Neural cell (in vitro differentiated cells): ENCODE data around the gene CD2BP2. TPM values are rescaled to one million over a fixed set of nuclear protein-coding genes. Genes with fewer than 3 reads are reported as not detected.

Source experiments
- H2AFZ ChIP-seq: fragments of 200-600, 300-800 bp; sonication (generic), shearing (Covaris generic); 2 replicates; pipeline ENCODE4 v1.6.0; 2014; ENCODE audit warnings: low read depth, mild to moderate bottlenecking, antibody characterized with exemption, low read length, moderate library complexity
- H3F3A ChIP-seq: fragments of 200-600 bp; shearing (Covaris generic); 2 replicates; pipeline ENCODE4 v1.6.1; 2016; ENCODE audit warnings: mild to moderate bottlenecking, moderate library complexity, mixed read lengths, antibody characterized with exemption, low read length; ENCODE audit not compliant: insufficient read depth, poor library complexity, severe bottlenecking
- H3K27ac ChIP-seq: fragments of 200-600, 300-800 bp; sonication (generic), shearing (Covaris generic); 2 replicates; pipeline ENCODE4 v1.5.1; 2014; ENCODE audit warnings: mild to moderate bottlenecking, low read length, moderate library complexity
- H3K27me3 ChIP-seq: fragments of 300-800, 200-600 bp; sonication (generic), shearing (Covaris generic); 2 replicates; pipeline ENCODE4 v1.6.0; 2014; ENCODE audit warnings: mild to moderate bottlenecking, low read depth, low read length, moderate library complexity; ENCODE audit not compliant: insufficient read depth
- H3K36me3 ChIP-seq: fragments of 300-800, 200-600 bp; sonication (generic), shearing (Covaris generic); 2 replicates; pipeline ENCODE4 v1.5.1; 2014; ENCODE audit warnings: mild to moderate bottlenecking, antibody characterized with exemption, low read length, moderate library complexity; ENCODE audit not compliant: insufficient read depth
- H3K4me2 ChIP-seq: fragments of 300-800, 200-600 bp; sonication (generic), shearing (Covaris generic); 2 replicates; pipeline ENCODE4 v1.6.0; 2014; ENCODE audit warnings: mild to moderate bottlenecking, low read length
- H3K4me3 ChIP-seq: fragments of 300-800, 200-600 bp; sonication (generic), shearing (Covaris generic); 2 replicates; pipeline ENCODE4 v1.5.1; 2014; ENCODE audit warnings: mild to moderate bottlenecking, low read length, moderate library complexity
- H3K79me2 ChIP-seq: fragments of 200-600 bp; shearing (Covaris generic); replicated peaks from 2 replicates; pipeline ENCODE4 v1.6.0; 2014; ENCODE audit warnings: mild to moderate bottlenecking, low read length, moderate library complexity; ENCODE audit not compliant: insufficient read depth
- H3K9ac ChIP-seq: fragments of 300-800, 200-600 bp; sonication (generic), shearing (Covaris generic); 2 replicates; pipeline ENCODE4 v1.6.1; 2016; ENCODE audit warnings: mild to moderate bottlenecking, low read length, mixed read lengths
- H3K9me2 ChIP-seq: fragments of 200-600 bp; shearing (Covaris generic); 2 replicates; pipeline ENCODE4 v1.6.1; 2016; ENCODE audit warnings: mild to moderate bottlenecking, low read length, mixed read lengths; ENCODE audit not compliant: insufficient read depth
- H3K9me3 ChIP-seq: fragments of 200-600, 300-800 bp; sonication (generic), shearing (Covaris generic); 2 replicates; pipeline ENCODE4 v1.6.1; 2016; ENCODE audit warnings: mild to moderate bottlenecking, mixed run types, low read length, moderate library complexity, mixed read lengths
- H4K20me1 ChIP-seq: fragments of 200-600 bp; shearing (Covaris generic); 2 replicates; pipeline ENCODE4 v1.6.1; 2016; ENCODE audit warnings: mild to moderate bottlenecking, mixed run types; ENCODE audit not compliant: insufficient read depth
- EP300 ChIP-seq: fragments of 450-650 bp; conservative IDR thresholded peaks from 2 replicates; pipeline ENCODE4 v1.6.1; 2014; ENCODE audit warnings: antibody characterized with exemption, mild to moderate bottlenecking, moderate library complexity; ENCODE audit not compliant: poor library complexity, severe bottlenecking
- EZH2 ChIP-seq: fragments of 200-600, 300-800 bp; shearing (Covaris generic), sonication (generic); IDR thresholded peaks from 2 replicates; pipeline ENCODE4 v1.6.1; 2014; ENCODE audit warnings: antibody characterized with exemption, low read length, borderline replicate concordance, mild to moderate bottlenecking; ENCODE audit not compliant: insufficient read depth, poor library complexity, severe bottlenecking
- MXI1 ChIP-seq: fragments of 450-650 bp; conservative IDR thresholded peaks from 2 replicates; pipeline ENCODE4 v1.6.1; 2014; ENCODE audit warnings: antibody characterized with exemption, mild to moderate bottlenecking; ENCODE audit not compliant: poor library complexity, severe bottlenecking
- POLR2AphosphoS5 ChIP-seq: IDR thresholded peaks from 2 replicates; pipeline ENCODE4 v1.6.1; 2012
- RAD21 ChIP-seq: fragments of 450-650 bp; conservative IDR thresholded peaks from 2 replicates; pipeline ENCODE4 v1.6.1; 2014; ENCODE audit warnings: antibody characterized with exemption, mild to moderate bottlenecking, moderate library complexity
- REST ChIP-seq: IDR thresholded peaks from 2 replicates; pipeline ENCODE4 v1.6.1; 2012; ENCODE audit warnings: borderline replicate concordance
- SMC3 ChIP-seq: fragments of 450-650 bp; conservative IDR thresholded peaks from 2 replicates; pipeline ENCODE4 v1.6.1; 2014; ENCODE audit warnings: antibody characterized with exemption, mild to moderate bottlenecking, moderate library complexity; ENCODE audit not compliant: poor library complexity
- TAF1 ChIP-seq: IDR thresholded peaks from 2 replicates; pipeline ENCODE4 v1.6.1; 2012; ENCODE audit warnings: low read depth
- polyA plus RNA-seq: library from polyadenylated mRNA; depleted of rRNA; stranded (reverse); fragments of >200 nt; gene quantifications from 2 replicates; pipeline ENCODE4 v1.2.3, GENCODE V29; 2014
- TF ChIP-seq, protein P1 (sequence below): fragments of 450-650 bp; IDR thresholded peaks from 2 replicates; pipeline ENCODE4 v1.5.1; 2014; ENCODE audit warnings: antibody characterized with exemption, mild to moderate bottlenecking, moderate library complexity; ENCODE audit not compliant: poor library complexity, severe bottlenecking

The CD2BP2 gene
- polyA plus RNA-seq, 1 donor from 2014 or later = 76.3 TPM

GRCh38 chr16:30366511-30366910, 11.4 kb upstream of the CD2BP2 start:
- peak overlapping the region; percentile 13 for H3K4me2 ChIP-seq
- H3K79me2 ChIP-seq = peaks cover 46% of the 10 kb centered on the region
- H3K4me3 ChIP-seq = peak overlapping the region; percentile 97
- H4K20me1 ChIP-seq = peaks cover 24% of the 10 kb centered on the region
- no peaks in the 10 kb centered on the region for H3K9me2 ChIP-seq
- H3F3A ChIP-seq = no peaks in the 10 kb centered on the region
- TF ChIP-seq, protein P1, sequence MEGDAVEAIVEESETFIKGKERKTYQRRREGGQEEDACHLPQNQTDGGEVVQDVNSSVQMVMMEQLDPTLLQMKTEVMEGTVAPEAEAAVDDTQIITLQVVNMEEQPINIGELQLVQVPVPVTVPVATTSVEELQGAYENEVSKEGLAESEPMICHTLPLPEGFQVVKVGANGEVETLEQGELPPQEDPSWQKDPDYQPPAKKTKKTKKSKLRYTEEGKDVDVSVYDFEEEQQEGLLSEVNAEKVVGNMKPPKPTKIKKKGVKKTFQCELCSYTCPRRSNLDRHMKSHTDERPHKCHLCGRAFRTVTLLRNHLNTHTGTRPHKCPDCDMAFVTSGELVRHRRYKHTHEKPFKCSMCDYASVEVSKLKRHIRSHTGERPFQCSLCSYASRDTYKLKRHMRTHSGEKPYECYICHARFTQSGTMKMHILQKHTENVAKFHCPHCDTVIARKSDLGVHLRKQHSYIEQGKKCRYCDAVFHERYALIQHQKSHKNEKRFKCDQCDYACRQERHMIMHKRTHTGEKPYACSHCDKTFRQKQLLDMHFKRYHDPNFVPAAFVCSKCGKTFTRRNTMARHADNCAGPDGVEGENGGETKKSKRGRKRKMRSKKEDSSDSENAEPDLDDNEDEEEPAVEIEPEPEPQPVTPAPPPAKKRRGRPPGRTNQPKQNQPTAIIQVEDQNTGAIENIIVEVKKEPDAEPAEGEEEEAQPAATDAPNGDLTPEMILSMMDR = no peak
- TF ChIP-seq REST = no peak
- no peak for TF ChIP-seq MXI1
- no peak for TF ChIP-seq POLR2AphosphoS5
- no peak for TF ChIP-seq TAF1
- no peak for TF ChIP-seq SMC3
- no peak for TF ChIP-seq EP300
- no peak for TF ChIP-seq RAD21
- no peak for TF ChIP-seq EZH2
- no peaks in the 10 kb centered on the region for H3K36me3 ChIP-seq
- H3K9ac ChIP-seq = no peak overlapping the region
- H3K27me3 ChIP-seq = no peaks in the 10 kb centered on the region
- no peak overlapping the region for H3K27ac ChIP-seq
- no peak overlapping the region for H2AFZ ChIP-seq
- no peaks in the 10 kb centered on the region for H3K9me3 ChIP-seq

- H3F3A ChIP-seq = no peaks in the 10 kb centered on the region
- no peak overlapping the region for H2AFZ ChIP-seq
- H3K27me3 ChIP-seq = no peaks in the 10 kb centered on the region
- peaks cover 24% of the 10 kb centered on the region for H4K20me1 ChIP-seq
- TF ChIP-seq REST = no peak
- no peak for TF ChIP-seq SMC3
- no peak for TF ChIP-seq RAD21
- H3K79me2 ChIP-seq = peaks cover 50% of the 10 kb centered on the region
- no peaks in the 10 kb centered on the region for H3K9me3 ChIP-seq
- no peak overlapping the region for H3K4me2 ChIP-seq
- H3K4me3 ChIP-seq = peak overlapping the region; percentile 30
- no peak overlapping the region for H3K27ac ChIP-seq
- no peak overlapping the region for H3K9ac ChIP-seq
- H3K36me3 ChIP-seq = no peaks in the 10 kb centered on the region
- H3K9me2 ChIP-seq = no peaks in the 10 kb centered on the region
These were observed 10.1 kb upstream of the CD2BP2 start for GRCh38 chr16:30365200-30365599.
